Measurements from ENCODE around the gene DDHD1.

The DDHD1 gene

GRCh38 chr14:52992236-52992870, 160.8 kb downstream of the DDHD1 start:
- H3F3A ChIP-seq (ENCODE audit: insufficient read depth) = no peaks in the 10 kb centered on the region
- no peaks in the 10 kb centered on the region for H3K27me3 ChIP-seq (ENCODE audit: low read length)
- H3K9ac ChIP-seq (ENCODE audit: low read length) = no peak overlapping the region
- no peak overlapping the region for H2AFZ ChIP-seq (ENCODE audit: low read depth, low read length, severe bottlenecking)
- no peaks in the 10 kb centered on the region for H4K20me1 ChIP-seq (ENCODE audit: low read depth, low read length)
- H3K4me3 ChIP-seq (ENCODE audit: insufficient read depth, low read length, poor library complexity, severe bottlenecking) = no peak overlapping the region
- no peak overlapping the region for H3K27ac ChIP-seq (ENCODE audit: low read depth, low read length)
- no peaks in the 10 kb centered on the region; the same call in 1 of the 2 replicates for H3K9me2 ChIP-seq (replicated peaks; ENCODE audit: insufficient read depth, low read length)
- no peaks in the 10 kb centered on the region for H3K9me3 ChIP-seq (ENCODE audit: insufficient read depth, low read length)
- no peaks in the 10 kb centered on the region for H3K36me3 ChIP-seq (ENCODE audit: low read length)
- TF ChIP-seq CTCF (IDR thresholded peaks at IDR 0.05; ENCODE audit: insufficient read depth, low read length, poor library complexity, severe bottlenecking) (no peak), EZH2phosphoT487 (conservative IDR thresholded peaks at IDR 0.05; ENCODE audit: low read length) (no peak)
- H3K79me2 ChIP-seq (ENCODE audit: insufficient read depth, low read length) = no peaks in the 10 kb centered on the region
- H3K4me2 ChIP-seq (ENCODE audit: low read depth, low read length, poor library complexity, severe bottlenecking) = no peak overlapping the region

GRCh38 chr14:52988139-52988538, 165.0 kb downstream of the DDHD1 start:
- TF ChIP-seq EZH2phosphoT487 (conservative IDR thresholded peaks at IDR 0.05; ENCODE audit: low read length) (no peak), CTCF (IDR thresholded peaks at IDR 0.05; ENCODE audit: insufficient read depth, low read length, poor library complexity, severe bottlenecking) (no peak)
- Histone ChIP-seq H3K27ac (ENCODE audit: low read depth, low read length) (no peak overlapping the region), H3F3A (ENCODE audit: insufficient read depth) (no peaks in the 10 kb centered on the region), H4K20me1 (ENCODE audit: low read depth, low read length) (no peaks in the 10 kb centered on the region), H3K9ac (ENCODE audit: low read length) (no peak overlapping the region), H3K27me3 (ENCODE audit: low read length) (no peaks in the 10 kb centered on the region), H3K4me3 (ENCODE audit: insufficient read depth, low read length, poor library complexity, severe bottlenecking) (no peak overlapping the region), H3K79me2 (ENCODE audit: insufficient read depth, low read length) (no peaks in the 10 kb centered on the region), H3K9me3 (ENCODE audit: insufficient read depth, low read length) (no peaks in the 10 kb centered on the region), H2AFZ (ENCODE audit: low read depth, low read length, severe bottlenecking) (no peak overlapping the region), H3K4me2 (ENCODE audit: low read depth, low read length, poor library complexity, severe bottlenecking) (no peak overlapping the region), H3K9me2 (replicated peaks; ENCODE audit: insufficient read depth, low read length) (no peaks in the 10 kb centered on the region), H3K36me3 (ENCODE audit: low read length) (no peaks in the 10 kb centered on the region)

GRCh38 chr14:52987514-52987913, 165.6 kb downstream of the DDHD1 start:
- H3K9me3 ChIP-seq (ENCODE audit: insufficient read depth, low read length) = no peaks in the 10 kb centered on the region
- no peaks in the 10 kb centered on the region for H3K27me3 ChIP-seq (ENCODE audit: low read length)
- no peak overlapping the region for H3K4me3 ChIP-seq (ENCODE audit: insufficient read depth, low read length, poor library complexity, severe bottlenecking)
- no peaks in the 10 kb centered on the region for H3F3A ChIP-seq (ENCODE audit: insufficient read depth)
- H2AFZ ChIP-seq (ENCODE audit: low read depth, low read length, severe bottlenecking) = no peak overlapping the region
- no peaks in the 10 kb centered on the region for H4K20me1 ChIP-seq (ENCODE audit: low read depth, low read length)
- H3K36me3 ChIP-seq (ENCODE audit: low read length) = no peaks in the 10 kb centered on the region
- no peak overlapping the region for H3K27ac ChIP-seq (ENCODE audit: low read depth, low read length)
- H3K9ac ChIP-seq (ENCODE audit: low read length) = no peak overlapping the region
- TF ChIP-seq CTCF (IDR thresholded peaks at IDR 0.05; ENCODE audit: insufficient read depth, low read length, poor library complexity, severe bottlenecking) (no peak), EZH2phosphoT487 (conservative IDR thresholded peaks at IDR 0.05; ENCODE audit: low read length) (no peak)
- no peaks in the 10 kb centered on the region for H3K9me2 ChIP-seq (replicated peaks; ENCODE audit: insufficient read depth, low read length)
- no peak overlapping the region for H3K4me2 ChIP-seq (ENCODE audit: low read depth, low read length, poor library complexity, severe bottlenecking)
- no peaks in the 10 kb centered on the region for H3K79me2 ChIP-seq (ENCODE audit: insufficient read depth, low read length)
